ENCODE data around the gene KPNA6. TPM values are rescaled to one million over a fixed set of nuclear protein-coding genes. Genes with fewer than 3 reads are reported as not detected.

The KPNA6 gene
- total RNA-seq, 1 experiment from 2014 or later = 86.9 TPM

DNA sequence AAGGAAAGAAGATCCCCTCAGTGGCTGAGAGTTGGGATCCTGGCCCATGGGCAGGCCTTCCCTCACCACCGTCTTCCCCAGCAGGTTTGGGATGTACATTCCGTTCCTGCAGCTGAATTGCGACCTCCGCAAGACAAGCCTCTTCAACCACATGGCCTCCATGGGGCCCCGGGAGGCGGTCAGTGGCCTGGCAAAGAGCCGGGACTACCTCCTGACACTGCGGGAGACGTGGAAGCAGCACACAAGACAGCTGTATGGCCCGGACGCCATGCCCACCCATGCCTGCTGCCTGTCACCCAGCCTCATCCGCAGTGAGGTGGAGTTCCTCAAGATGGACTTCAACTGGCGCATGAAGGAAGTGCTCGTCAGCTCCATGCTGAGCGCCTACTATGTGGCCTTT is 16.3 kb upstream of the KPNA6 start:
- Mint-ChIP-seq H3K27me3 (ENCODE audit: insufficient read depth, unreplicated experiment) (no peaks in the 10 kb centered on the region), H3K4me1 (ENCODE audit: insufficient read depth, unreplicated experiment) (no peaks in the 10 kb centered on the region), H3K4me3 (ENCODE audit: unreplicated experiment) (no peak overlapping the region), H3K9me3 (ENCODE audit: unreplicated experiment) (no peaks in the 10 kb centered on the region), H3K27ac (ENCODE audit: low read depth, unreplicated experiment) (no peak overlapping the region), H3K36me3 (ENCODE audit: insufficient read depth, unreplicated experiment) (peaks cover 55% of the 10 kb centered on the region)
- ChIA-PET POLR2A (interaction anchor here (2.1 kb wide), 1 partner anchor 9 kb away, joined by 6 read pairs; no protein-coding TSS in a partner anchor), CTCF (interaction anchor here (0.6 kb wide), 1 partner anchor 18 kb away, joined by 3 read pairs; no protein-coding TSS in a partner anchor)
- TF ChIP-seq, protein P1, sequence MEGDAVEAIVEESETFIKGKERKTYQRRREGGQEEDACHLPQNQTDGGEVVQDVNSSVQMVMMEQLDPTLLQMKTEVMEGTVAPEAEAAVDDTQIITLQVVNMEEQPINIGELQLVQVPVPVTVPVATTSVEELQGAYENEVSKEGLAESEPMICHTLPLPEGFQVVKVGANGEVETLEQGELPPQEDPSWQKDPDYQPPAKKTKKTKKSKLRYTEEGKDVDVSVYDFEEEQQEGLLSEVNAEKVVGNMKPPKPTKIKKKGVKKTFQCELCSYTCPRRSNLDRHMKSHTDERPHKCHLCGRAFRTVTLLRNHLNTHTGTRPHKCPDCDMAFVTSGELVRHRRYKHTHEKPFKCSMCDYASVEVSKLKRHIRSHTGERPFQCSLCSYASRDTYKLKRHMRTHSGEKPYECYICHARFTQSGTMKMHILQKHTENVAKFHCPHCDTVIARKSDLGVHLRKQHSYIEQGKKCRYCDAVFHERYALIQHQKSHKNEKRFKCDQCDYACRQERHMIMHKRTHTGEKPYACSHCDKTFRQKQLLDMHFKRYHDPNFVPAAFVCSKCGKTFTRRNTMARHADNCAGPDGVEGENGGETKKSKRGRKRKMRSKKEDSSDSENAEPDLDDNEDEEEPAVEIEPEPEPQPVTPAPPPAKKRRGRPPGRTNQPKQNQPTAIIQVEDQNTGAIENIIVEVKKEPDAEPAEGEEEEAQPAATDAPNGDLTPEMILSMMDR (IDR thresholded peaks at IDR 0.05; ENCODE audit: unreplicated experiment) = no peak
- intact Hi-C loops (cut with micrococcal nuclease) = no loop called here
- no TSS peak for BruUV-seq (replicated peaks)
- DNase-seq (ENCODE audit: unreplicated experiment) = no peak

DNA sequence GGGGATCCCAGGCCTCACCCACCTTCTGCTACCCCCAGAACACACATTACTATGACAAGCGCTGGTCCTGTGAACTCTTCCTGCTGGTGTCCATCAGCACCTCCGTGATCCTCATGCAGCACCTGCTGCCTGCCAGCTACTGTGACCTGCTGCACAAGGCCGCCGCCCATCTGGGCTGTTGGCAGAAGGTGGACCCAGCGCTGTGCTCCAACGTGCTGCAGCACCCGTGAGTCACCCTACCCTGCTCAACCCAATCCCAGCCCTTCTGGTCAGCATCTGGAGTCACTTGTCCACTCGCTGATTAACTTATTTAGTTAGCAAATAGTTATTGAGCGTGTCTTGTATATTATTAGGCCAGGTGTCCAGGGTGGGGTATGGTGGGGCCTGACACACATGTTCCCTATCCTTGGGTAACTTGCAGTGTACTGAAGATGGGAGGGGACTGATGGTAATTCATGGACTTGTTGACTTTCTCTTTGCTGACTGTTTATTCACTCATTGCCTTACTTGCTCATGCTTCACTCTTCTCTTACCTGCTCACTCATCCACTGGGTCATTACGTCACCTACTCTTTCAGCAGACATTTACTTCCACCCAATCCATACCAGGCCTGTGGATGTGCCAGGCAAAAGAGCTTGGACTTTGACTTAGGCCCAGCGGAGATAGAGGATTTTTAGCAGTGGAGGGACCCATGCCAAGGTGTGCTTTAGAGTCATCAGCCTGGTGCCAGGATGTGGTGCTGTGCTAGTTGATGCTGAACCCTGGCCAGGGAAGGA is 12.9 kb upstream of the KPNA6 start:
- Mint-ChIP-seq H3K9me3 (ENCODE audit: unreplicated experiment) (no peaks in the 10 kb centered on the region), H3K4me3 (ENCODE audit: unreplicated experiment) (no peak overlapping the region), H3K4me1 (ENCODE audit: insufficient read depth, unreplicated experiment) (no peaks in the 10 kb centered on the region), H3K36me3 (ENCODE audit: insufficient read depth, unreplicated experiment) (peaks cover 61% of the 10 kb centered on the region), H3K27me3 (ENCODE audit: insufficient read depth, unreplicated experiment) (no peaks in the 10 kb centered on the region), H3K27ac (ENCODE audit: low read depth, unreplicated experiment) (no peak overlapping the region)
- intact Hi-C loops (cut with micrococcal nuclease) = no loop called here
- ChIA-PET POLR2A (interaction anchor here (2.1 kb wide), 1 partner anchor 13 kb away, joined by 8 read pairs; the partner anchor contains the start of gene KPNA6), CTCF (no interaction called here)
- TF ChIP-seq, protein P1 (IDR thresholded peaks at IDR 0.05; ENCODE audit: unreplicated experiment) = no peak
- DNase-seq (ENCODE audit: unreplicated experiment) = peak; percentile 39
- no TSS peak for BruUV-seq (replicated peaks)

DNA sequence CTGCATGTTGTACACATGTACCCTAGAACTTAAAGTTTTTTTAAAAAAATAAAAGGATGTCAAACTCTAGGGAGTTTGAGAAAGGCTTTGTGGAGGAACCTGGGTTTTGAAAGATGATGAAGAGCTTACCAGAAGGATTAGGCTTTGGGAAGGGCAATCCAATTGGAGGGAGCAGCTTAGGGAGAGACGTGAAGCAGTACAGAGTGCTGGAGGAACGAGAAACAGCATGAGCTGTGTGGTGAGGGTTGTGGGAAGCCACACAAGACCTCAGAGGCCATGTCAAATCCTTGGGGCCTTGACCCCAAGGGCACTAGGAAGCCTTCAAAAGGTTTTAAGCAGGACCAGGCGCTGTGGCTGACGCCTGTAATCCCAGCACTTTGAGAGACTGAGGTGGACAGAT is 8.4 kb upstream of the KPNA6 start:
- CTCF ChIA-PET = no interaction called here

DNA sequence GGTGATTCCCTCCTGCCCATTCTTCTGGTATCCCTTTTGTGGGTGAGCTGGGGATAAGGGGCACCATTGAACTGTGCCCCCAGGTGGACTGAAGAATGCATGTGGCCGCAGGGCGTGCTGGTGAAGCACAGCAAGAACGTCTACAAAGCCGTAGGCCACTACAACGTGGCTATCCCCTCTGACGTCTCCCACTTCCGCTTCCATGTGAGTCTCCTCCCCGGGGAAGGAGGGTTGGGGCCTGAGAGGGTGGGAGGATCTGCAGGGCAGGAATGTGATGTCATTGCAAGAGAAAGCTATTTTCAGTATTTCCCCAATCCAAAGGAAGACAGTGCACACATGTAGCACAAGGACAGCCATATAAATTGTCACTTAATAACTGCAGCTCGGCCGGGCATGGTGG is 7.5 kb upstream of the KPNA6 start:
- H3K27ac Mint-ChIP-seq (ENCODE audit: low read depth, unreplicated experiment) = no peak overlapping the region

More for the DNA sequence above, 8.4 kb upstream of the KPNA6 start:
- Mint-ChIP-seq H3K27me3 (ENCODE audit: insufficient read depth, unreplicated experiment) (no peaks in the 10 kb centered on the region), H3K9me3 (ENCODE audit: unreplicated experiment) (no peaks in the 10 kb centered on the region), H3K4me3 (ENCODE audit: unreplicated experiment) (no peak overlapping the region), H3K36me3 (ENCODE audit: insufficient read depth, unreplicated experiment) (peaks cover 35% of the 10 kb centered on the region), H3K4me1 (ENCODE audit: insufficient read depth, unreplicated experiment) (peaks cover 12% of the 10 kb centered on the region), H3K27ac (ENCODE audit: low read depth, unreplicated experiment) (no peak overlapping the region)
- POLR2A ChIA-PET = no interaction called here
- no peak for DNase-seq (ENCODE audit: unreplicated experiment)
- intact Hi-C loops (cut with micrococcal nuclease) = no loop called here
- TF ChIP-seq, protein P1 (IDR thresholded peaks at IDR 0.05; ENCODE audit: unreplicated experiment) = no peak
- BruUV-seq (replicated peaks) = no TSS peak

More for the DNA sequence above, 7.5 kb upstream of the KPNA6 start:
- DNase-seq (ENCODE audit: unreplicated experiment) = no peak
- H3K4me1 Mint-ChIP-seq (ENCODE audit: insufficient read depth, unreplicated experiment) = peaks cover 12% of the 10 kb centered on the region
- H3K4me3 Mint-ChIP-seq (ENCODE audit: unreplicated experiment) = no peak overlapping the region
- H3K36me3 Mint-ChIP-seq (ENCODE audit: insufficient read depth, unreplicated experiment) = peaks cover 26% of the 10 kb centered on the region
- TF ChIP-seq, protein P1 (IDR thresholded peaks at IDR 0.05; ENCODE audit: unreplicated experiment) = no peak
- ChIA-PET POLR2A (interaction anchor here (1.6 to 1.8 kb wide), 2 partner anchors 9 to 27 kb away, joined by 4 to 6 read pairs; partner anchors contain the start of gene TMEM39B), CTCF (interaction anchor here (1.2 kb wide), 1 partner anchor 18 kb away, joined by 3 read pairs; no protein-coding TSS in a partner anchor)
- no TSS peak for BruUV-seq (replicated peaks)
- no peaks in the 10 kb centered on the region for H3K27me3 Mint-ChIP-seq (ENCODE audit: insufficient read depth, unreplicated experiment)
- H3K9me3 Mint-ChIP-seq (ENCODE audit: unreplicated experiment) = no peaks in the 10 kb centered on the region
- intact Hi-C loops (cut with micrococcal nuclease) = no loop called here
